CMK (cell line): Measurements from ENCODE around the gene DOCK8.

Experiments used
- DNase-seq: peaks from one replicate; pipeline ENCODE4 v3.0.0-alpha.2; 2010; ENCODE audit warnings: low read depth

The DOCK8 gene

GRCh38 chr9:462121-462520, 247.5 kb downstream of the DOCK8 start:
- DNase-seq = no peak

- DNase-seq = no peak
Observed at GRCh38 chr9:462606-463005, 247.9 kb downstream of the DOCK8 start.

DNA sequence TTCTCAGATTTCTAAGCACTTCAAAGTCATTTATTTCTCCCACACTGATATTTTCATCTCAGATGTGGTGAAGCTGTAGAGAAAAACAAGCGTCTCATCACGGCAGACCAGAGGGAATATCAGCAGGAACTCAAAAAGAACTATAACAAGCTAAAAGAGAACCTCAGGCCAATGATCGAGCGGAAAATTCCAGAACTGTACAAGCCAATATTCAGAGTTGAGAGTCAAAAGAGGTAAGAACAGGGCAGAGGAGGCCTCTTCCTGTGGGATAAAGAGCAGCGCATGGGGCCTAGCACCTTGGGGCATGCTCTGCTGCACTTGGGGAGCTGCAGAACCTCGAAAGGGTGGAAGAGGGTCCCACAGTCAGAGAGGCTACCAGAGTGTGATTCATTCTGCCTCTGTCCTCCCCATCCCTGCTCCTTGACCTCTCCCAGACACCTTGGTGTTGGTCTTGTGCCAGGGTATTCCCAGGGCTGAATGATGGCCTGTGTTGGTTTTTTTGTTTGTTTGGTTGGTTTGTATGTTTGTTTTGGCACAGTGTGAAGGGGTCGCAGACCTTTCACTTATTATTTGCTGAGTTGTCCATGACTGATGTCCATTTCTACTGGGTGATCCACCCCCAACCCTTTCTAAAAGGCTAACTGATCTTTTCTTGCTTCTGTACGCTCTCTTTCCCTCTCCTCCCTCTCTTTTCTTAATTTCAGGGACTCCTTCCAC, 248.9 kb downstream of the DOCK8 start:
- no peak for DNase-seq

DNA sequence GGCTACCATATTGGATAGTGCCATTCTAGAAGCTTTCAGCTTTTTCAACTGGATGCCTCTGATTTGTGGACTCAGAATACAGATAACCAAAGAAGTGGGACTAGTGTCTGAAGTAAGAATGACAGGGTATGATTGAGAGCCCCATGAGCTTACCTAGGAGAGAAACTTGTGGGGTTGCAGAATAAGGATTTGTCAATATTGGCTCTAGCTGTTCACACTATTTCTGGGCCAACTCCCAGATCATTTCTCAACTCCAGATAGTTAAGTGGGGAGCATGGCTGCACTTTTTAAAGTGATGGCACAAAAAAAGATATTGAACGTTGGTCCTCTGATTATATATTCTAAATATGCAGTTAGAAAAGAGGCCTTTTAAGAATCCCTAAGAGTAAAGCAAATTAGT, 252.1 kb downstream of the DOCK8 start:
- no peak for DNase-seq

GRCh38 chr9:468766-469426, 254.2 kb downstream of the DOCK8 start:
- no peak for DNase-seq

DNA sequence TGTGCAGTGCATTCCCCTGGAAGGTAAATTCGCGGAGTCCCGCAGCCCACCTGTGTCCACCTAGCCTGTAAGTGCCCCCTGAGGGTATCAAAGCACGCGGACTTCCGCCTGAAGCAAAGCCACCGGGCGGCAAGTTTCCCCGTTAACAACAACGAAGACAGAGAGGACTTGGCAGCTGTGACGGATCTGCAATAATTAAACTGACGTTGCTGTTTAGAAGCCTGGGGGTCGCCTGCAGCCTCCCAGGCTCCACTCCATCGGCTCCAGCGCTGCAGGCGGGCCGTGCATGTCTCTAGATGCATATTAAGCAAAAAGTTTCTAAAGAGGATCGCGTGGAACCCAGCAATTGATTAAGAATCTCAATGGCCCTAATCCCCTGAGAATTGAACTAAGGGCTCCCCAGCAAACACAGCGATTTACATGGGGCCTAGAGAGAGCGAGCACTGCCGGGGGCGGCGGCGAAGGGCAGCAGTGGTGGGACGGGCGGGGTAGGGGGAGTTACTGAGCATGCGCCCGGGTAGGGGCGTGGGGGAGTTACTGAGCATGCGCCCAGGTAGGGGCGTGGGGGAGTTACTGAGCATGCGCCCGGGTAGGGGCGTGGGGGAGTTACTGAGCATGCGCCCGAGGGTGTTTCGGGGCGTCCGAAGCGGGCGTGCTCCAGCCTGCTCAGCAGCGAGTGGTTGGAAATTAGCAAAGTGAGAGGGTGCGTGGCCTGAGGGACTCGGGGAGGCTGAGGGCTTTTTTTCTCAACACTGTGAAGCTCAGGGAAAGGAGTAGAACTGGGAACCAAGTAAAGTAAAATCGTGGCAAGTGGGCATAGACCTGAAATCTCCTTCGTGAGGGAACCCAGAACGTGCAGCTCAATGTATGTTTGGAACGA, 255.2 kb downstream of the DOCK8 start:
- peak; percentile 76 for DNase-seq

DNA sequence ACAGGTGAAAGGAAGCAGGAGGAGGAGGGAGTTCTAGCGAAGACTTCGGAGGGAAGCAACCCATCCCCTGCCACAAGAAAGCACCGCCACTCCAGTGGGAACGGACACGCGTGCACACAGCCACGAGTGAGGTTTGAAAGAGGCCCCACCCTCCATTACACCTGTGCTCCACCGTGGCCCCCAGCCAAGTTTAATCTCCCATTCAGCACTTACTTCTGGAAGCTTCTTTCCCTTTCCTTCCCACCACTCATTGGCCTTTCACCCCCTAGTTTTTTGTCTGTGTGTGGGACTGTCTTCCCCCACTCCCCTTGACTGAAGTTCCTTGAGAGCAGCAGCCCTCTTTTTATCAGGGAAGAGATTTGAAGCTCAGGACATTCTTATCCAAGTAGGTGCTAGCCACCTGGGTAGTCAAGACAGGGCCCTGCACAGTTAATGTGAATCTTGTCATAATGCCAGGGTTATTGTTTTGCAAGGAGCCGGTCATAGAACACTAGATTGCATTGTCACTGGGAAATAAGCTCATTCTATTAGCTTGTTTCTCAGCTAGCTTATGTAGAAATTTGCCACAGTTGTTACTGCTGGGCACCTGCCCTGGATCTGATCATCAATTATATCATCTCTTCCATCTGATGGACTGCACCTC, 256.0 kb downstream of the DOCK8 start:
- DNase-seq = no peak

GRCh38 chr9:471320-471719, 256.7 kb downstream of the DOCK8 start:
- no peak for DNase-seq

- DNase-seq = no peak
Observed at GRCh38 chr9:472479-473075, 257.9 kb downstream of the DOCK8 start.

- DNase-seq = no peak
Observed at GRCh38 chr9:477193-477592, 262.5 kb downstream of the DOCK8 start.

DNA sequence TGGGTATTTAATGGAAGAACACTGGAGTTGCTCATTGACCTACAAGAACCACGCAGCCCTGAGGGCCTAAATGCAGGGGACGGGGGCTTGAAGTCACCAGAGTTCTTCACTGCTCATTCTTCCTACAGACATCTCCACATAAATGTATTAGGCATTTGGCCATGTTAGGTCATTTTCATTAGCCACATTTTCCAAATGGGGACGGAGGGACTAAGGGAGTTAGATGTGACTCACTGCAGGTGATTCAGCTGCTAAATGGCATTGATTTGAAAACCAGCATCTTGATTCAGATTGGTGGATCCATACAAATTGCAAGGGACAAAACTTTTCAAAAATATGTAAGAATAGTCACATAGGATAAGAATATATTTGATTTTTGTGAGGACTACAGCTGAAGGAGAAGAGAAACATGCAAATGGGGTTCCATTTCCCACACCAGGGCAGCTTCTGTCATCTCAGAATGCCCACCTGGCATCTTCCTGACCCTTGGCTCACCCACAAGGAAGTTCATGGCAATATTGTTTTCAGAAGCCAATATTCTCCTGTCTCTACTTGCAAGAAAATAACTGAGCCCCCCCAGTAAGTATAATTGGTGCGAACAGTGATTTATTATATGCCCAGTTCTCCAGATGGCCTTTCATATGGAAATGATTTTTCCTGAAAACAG, 264.8 kb downstream of the DOCK8 start:
- no peak for DNase-seq

DNA sequence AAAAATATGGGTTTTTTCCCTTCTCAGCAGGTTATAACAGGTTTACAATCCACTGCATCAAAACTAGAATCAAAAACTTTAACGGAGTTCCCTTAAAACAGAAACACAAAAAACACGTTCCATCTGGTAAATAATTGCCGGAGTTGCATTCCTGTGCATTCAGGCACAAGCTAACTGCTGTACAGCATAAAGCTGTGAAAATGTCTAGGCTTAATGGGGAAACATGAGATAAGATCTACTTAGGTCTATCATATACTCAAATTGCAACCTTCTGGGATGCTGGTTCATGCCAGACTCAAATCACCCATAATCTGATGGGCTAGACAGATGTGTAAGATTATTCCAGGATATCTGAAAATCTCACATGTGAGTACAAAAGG, 265.3 kb downstream of the DOCK8 start:
- DNase-seq = no peak

- no peak for DNase-seq
Observed at GRCh38 chr9:482739-483138, 268.1 kb downstream of the DOCK8 start.

GRCh38 chr9:486156-486555, 271.5 kb downstream of the DOCK8 start:
- DNase-seq = no peak

DNA sequence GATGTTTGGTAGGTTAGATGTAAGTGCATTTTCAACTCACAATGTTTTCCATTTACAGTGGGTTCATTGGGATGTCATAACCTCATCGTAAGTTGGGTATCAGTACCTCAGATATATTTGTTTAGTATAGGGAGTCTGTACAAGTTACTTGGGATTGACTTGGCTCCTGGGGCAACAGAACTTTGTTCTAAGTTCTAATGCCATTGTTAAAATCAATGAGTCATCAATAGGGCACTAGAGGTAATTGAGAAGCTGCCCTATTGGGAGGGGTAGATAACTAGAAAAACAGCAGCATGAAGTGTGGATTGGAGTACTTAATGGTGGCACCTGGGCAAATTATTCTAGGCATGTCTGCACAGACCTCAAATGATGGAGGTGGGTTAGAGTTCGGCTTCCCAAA, 272.8 kb downstream of the DOCK8 start:
- DNase-seq = no peak

- DNase-seq = no peak
Observed at GRCh38 chr9:488448-488847, 273.8 kb downstream of the DOCK8 start.

DNA sequence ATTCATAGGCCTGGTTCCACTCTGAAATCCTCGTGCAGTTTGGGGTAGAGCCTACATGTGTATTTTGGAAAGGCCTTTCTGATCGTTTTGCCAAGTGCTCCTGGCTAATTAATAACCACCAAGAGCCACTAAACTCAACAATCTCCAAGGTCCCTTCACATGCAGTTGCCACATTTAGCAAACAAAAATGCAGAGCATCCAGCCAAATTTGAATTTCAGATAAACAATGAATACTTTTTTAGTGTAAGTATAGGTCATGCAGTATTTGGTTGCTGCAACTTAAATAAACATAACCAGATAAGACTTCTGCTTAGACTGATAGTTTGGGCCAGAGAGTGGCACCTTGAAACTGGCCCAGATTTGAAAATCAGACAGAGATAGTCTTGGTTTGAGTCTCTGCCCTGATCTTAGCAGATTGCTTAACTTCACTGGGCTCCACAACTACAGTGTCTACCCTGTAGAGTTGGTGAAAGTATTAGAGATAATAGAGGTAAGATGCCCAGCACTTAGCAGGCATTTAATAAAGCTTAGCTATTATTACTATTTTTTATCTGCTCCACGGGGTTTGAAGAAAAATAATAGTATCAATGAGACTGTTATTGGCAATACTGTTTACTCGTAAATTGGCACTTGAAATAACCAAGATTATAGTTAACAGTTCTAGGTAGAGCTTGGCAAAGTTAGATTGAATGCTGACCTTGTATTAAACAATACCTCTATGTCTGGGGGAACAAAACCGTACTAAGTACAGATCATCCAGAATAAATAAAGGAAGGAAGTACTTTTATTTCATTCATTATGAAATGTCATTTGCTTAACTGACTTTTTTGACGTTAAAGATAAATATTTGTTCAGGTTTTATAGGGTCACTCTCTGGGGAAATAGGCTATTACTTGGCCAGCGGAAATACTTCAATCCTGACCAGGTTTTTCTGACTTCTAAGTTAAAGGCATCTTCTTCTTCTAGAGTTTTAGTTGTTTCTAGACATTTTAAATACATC, 274.8 kb downstream of the DOCK8 start:
- DNase-seq = no peak

GRCh38 chr9:494764-495163, 280.1 kb downstream of the DOCK8 start:
- no peak for DNase-seq

GRCh38 chr9:495739-496138, 281.1 kb downstream of the DOCK8 start:
- DNase-seq = no peak

DNA sequence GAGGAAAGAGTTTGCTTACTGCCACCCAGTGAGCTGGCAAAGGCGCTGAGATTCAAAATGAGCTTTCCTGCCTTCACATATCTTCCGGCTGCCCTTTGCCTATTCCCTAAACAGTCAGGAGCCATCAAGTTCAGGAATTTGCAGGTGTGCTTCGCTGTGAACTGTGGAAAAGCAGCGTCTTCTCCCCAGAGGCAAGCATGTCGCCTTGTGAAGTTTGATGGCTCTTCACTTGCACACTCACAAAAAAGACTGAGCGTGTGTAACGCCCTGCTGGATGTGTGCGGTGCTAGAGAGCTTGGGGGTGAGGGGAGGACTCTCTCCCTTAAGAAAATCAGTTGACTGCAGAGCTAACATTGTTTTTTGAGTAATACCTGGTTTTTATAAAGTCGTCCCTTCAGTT, 288.7 kb downstream of the DOCK8 start:
- no peak for DNase-seq
